ENCODE results near the gene KIF26B. TPM values are rescaled to one million over a fixed set of nuclear protein-coding genes. Genes with fewer than 3 reads are reported as not detected.
"Not testable (repeated sequence)": the region's sequence is repeated elsewhere in the genome, so short reads cannot be mapped to it uniquely, and the experiment has no call there.

KIF26B gene
- total RNA-seq, 1 donor from 2014 or later, result 5.1 TPM

- Mint-ChIP-seq H3K4me3 (ENCODE audit: low read depth) (no peak overlapping the region), H3K27me3 (peaks cover 30% of the 10 kb centered on the region), H3K9me3 (ENCODE audit: low read depth) (no peaks in the 10 kb centered on the region), H3K27ac (no peak overlapping the region), H3K36me3 (ENCODE audit: insufficient read depth) (no peaks in the 10 kb centered on the region), H3K4me1 (ENCODE audit: low read depth) (peaks cover 20% of the 10 kb centered on the region)
- DNase-seq (ENCODE audit: low spot score, unreplicated experiment), result no peak
- TF ChIP-seq, protein P1, sequence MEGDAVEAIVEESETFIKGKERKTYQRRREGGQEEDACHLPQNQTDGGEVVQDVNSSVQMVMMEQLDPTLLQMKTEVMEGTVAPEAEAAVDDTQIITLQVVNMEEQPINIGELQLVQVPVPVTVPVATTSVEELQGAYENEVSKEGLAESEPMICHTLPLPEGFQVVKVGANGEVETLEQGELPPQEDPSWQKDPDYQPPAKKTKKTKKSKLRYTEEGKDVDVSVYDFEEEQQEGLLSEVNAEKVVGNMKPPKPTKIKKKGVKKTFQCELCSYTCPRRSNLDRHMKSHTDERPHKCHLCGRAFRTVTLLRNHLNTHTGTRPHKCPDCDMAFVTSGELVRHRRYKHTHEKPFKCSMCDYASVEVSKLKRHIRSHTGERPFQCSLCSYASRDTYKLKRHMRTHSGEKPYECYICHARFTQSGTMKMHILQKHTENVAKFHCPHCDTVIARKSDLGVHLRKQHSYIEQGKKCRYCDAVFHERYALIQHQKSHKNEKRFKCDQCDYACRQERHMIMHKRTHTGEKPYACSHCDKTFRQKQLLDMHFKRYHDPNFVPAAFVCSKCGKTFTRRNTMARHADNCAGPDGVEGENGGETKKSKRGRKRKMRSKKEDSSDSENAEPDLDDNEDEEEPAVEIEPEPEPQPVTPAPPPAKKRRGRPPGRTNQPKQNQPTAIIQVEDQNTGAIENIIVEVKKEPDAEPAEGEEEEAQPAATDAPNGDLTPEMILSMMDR (IDR thresholded peaks at IDR 0.05; ENCODE audit: unreplicated experiment), result no peak
Measured at GRCh38 chr1:245336149-245336983, 181.6 kb downstream of the KIF26B start.

DNA sequence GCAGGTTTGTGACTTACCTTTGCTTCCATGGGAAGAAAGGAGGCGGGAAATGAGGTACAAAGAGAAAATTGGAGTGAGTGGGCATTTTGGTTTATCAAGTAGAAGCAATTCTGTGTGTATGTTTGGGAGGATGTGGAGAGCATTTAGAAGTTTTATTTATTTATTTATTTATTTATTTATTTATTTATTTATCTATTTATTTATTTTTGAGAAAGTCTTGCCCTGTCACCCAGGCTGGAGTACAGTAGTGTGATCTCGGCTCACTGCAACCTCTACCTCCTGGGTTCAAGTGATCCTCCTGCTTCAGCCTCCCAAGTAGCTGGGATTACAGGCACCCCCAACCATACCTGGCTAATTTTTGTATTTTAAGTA lies 182.2 kb downstream of the KIF26B start:
- Mint-ChIP-seq H3K4me1 (ENCODE audit: low read depth) (peaks cover 20% of the 10 kb centered on the region), H3K27me3 (peaks cover 28% of the 10 kb centered on the region)
- H3K9me3 Mint-ChIP-seq (ENCODE audit: low read depth); H3K27ac Mint-ChIP-seq; DNase-seq (ENCODE audit: low spot score, unreplicated experiment); H3K4me3 Mint-ChIP-seq (ENCODE audit: low read depth); H3K36me3 Mint-ChIP-seq (ENCODE audit: insufficient read depth): not testable (repeated sequence)

DNA sequence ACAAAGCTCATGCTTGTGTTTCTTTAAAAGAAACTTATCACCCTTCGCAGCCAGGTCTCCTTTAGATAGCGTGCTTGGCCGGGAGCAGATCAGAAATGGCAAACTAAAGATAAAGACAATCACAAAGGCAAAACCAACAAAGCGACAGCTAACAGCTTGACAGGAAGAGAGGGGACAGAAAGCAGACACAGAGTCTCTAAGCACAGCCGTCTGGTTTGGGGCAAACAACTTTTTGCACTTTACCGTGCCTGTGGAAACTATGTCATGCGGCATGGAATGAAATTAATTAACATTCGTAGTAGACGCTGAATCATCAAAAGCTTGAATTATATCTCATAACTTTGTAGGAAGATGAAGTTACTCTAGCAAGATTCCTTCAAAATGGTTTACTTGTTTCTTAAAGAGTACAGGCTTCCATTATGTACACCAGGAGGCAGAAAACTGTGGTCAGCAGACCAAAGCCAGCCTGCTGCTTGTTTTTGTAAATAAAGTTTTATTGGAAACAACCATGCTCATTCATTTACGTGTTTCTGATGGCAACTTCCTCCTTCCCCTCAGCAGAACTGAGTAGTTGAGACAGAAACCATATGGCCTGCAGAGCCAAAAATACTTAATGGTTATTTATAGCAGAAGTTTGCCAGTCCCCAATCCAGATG lies 183.2 kb downstream of the KIF26B start:
- H3K9me3 Mint-ChIP-seq (ENCODE audit: low read depth), result no peaks in the 10 kb centered on the region
- peaks cover 23% of the 10 kb centered on the region for H3K27me3 Mint-ChIP-seq
- peak overlapping the region; percentile 35 for H3K4me3 Mint-ChIP-seq (ENCODE audit: low read depth)
- H3K4me1 Mint-ChIP-seq (ENCODE audit: low read depth), result peaks cover 20% of the 10 kb centered on the region
- H3K27ac Mint-ChIP-seq, result peak overlapping the region; percentile 53
- no peak for DNase-seq (ENCODE audit: low spot score, unreplicated experiment)
- H3K36me3 Mint-ChIP-seq (ENCODE audit: insufficient read depth), result no peaks in the 10 kb centered on the region
- TF ChIP-seq, protein P1 (IDR thresholded peaks at IDR 0.05; ENCODE audit: unreplicated experiment), result no peak

DNA sequence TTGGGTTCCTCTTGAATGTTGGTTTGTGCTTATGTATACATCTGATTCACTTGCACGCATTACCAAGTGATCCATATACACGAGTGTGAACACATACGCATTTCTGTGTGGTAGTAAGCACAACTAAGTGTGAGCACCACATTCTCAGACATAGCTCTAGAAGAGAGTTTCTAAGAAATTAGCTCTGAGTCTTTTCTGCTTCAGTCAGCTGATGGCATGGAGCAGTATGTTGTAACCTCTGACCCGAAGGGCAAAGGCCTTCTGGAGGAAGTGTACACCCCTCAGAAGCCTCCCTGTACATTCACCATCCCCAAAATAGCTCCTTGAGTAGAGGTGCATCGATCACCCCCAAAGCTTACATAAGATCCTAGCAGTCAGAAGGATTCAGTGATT lies 183.7 kb downstream of the KIF26B start:
- H3K4me1 Mint-ChIP-seq (ENCODE audit: low read depth), result peaks cover 20% of the 10 kb centered on the region
- H3K27ac Mint-ChIP-seq, result no peak overlapping the region
- peaks cover 21% of the 10 kb centered on the region for H3K27me3 Mint-ChIP-seq
- DNase-seq (ENCODE audit: low spot score, unreplicated experiment), result no peak
- H3K4me3 Mint-ChIP-seq (ENCODE audit: low read depth), result no peak overlapping the region
- H3K36me3 Mint-ChIP-seq (ENCODE audit: insufficient read depth), result no peaks in the 10 kb centered on the region
- TF ChIP-seq, protein P1 (IDR thresholded peaks at IDR 0.05; ENCODE audit: unreplicated experiment), result no peak
- no peaks in the 10 kb centered on the region for H3K9me3 Mint-ChIP-seq (ENCODE audit: low read depth)

GRCh38 chr1:245341743-245342142 lies 187.0 kb downstream of the KIF26B start:
- TF ChIP-seq, protein P1 (IDR thresholded peaks at IDR 0.05; ENCODE audit: unreplicated experiment), result no peak
- peaks cover 5% of the 10 kb centered on the region for H3K9me3 Mint-ChIP-seq (ENCODE audit: low read depth)
- H3K27me3 Mint-ChIP-seq, result peaks cover 5% of the 10 kb centered on the region
- H3K36me3 Mint-ChIP-seq (ENCODE audit: insufficient read depth), result peaks cover 4% of the 10 kb centered on the region
- H3K4me1 Mint-ChIP-seq (ENCODE audit: low read depth), result peaks cover 9% of the 10 kb centered on the region
- no peak overlapping the region for H3K27ac Mint-ChIP-seq
- DNase-seq (ENCODE audit: low spot score, unreplicated experiment), result no peak
- H3K4me3 Mint-ChIP-seq (ENCODE audit: low read depth), result no peak overlapping the region

All from progenitor cell of endocrine pancreas (in vitro differentiated cells).